Measurements from ENCODE around the gene TMEM240. TPM values are rescaled to one million over a fixed set of nuclear protein-coding genes. Genes with fewer than 3 reads are reported as not detected.
A peak's percentile ranks its signal among the peaks of the same experiment; 100 is the strongest.

Gene TMEM240
- total RNA-seq, 1 donor from 2014 or later: 0.53 TPM

GRCh38 chr1:1554926-1555915, 14.8 kb upstream of the TMEM240 start:
- FAIRE-seq: no peak
- no peaks in the 10 kb centered on the region for H3K27me3 ChIP-seq (ENCODE audit: control insufficient read depth, insufficient read depth, low read length)
- H3K36me3 ChIP-seq (ENCODE audit: control insufficient read depth, insufficient read depth, low read length): peaks cover 2% of the 10 kb centered on the region

GRCh38 chr1:1554550-1554925, 14.1 kb upstream of the TMEM240 start:
- no peaks in the 10 kb centered on the region for H3K36me3 ChIP-seq (ENCODE audit: control insufficient read depth, insufficient read depth, low read length)
- DNase-seq (ENCODE audit: low read depth) (no peak), FAIRE-seq (no peak)
- H3K4me3 ChIP-seq (ENCODE audit: low read depth, low read length): no peak overlapping the region
- no peak for TF ChIP-seq CTCF (IDR thresholded peaks at IDR 0.05; ENCODE audit: insufficient read depth, low read length, severe bottlenecking)
- H3K27me3 ChIP-seq (ENCODE audit: control insufficient read depth, insufficient read depth, low read length): no peaks in the 10 kb centered on the region

More at GRCh38 chr1:1554926-1555915, 14.8 kb upstream of the TMEM240 start:
- peak; percentile 62 for DNase-seq (ENCODE audit: low read depth)
- TF ChIP-seq CTCF (IDR thresholded peaks at IDR 0.05; ENCODE audit: insufficient read depth, low read length, severe bottlenecking): no peak
- no peak overlapping the region for H3K4me3 ChIP-seq (ENCODE audit: low read depth, low read length)

- Histone ChIP-seq H3K36me3 (ENCODE audit: control insufficient read depth, insufficient read depth, low read length) (no peaks in the 10 kb centered on the region), H3K4me3 (ENCODE audit: low read depth, low read length) (no peak overlapping the region), H3K27me3 (ENCODE audit: control insufficient read depth, insufficient read depth, low read length) (no peaks in the 10 kb centered on the region)
- DNase-seq (ENCODE audit: low read depth) (no peak), FAIRE-seq (no peak)
- TF ChIP-seq CTCF (IDR thresholded peaks at IDR 0.05; ENCODE audit: insufficient read depth, low read length, severe bottlenecking): no peak
These were observed 13.5 kb upstream of the TMEM240 start for GRCh38 chr1:1553821-1554494.

- no peaks in the 10 kb centered on the region for H3K27me3 ChIP-seq (ENCODE audit: control insufficient read depth, insufficient read depth, low read length)
- no peak for FAIRE-seq
- no peak for DNase-seq (ENCODE audit: low read depth)
- TF ChIP-seq CTCF (IDR thresholded peaks at IDR 0.05; ENCODE audit: insufficient read depth, low read length, severe bottlenecking): no peak
- no peak overlapping the region for H3K4me3 ChIP-seq (ENCODE audit: low read depth, low read length)
- H3K36me3 ChIP-seq (ENCODE audit: control insufficient read depth, insufficient read depth, low read length): peaks cover 3% of the 10 kb centered on the region
These were observed 11.8 kb upstream of the TMEM240 start for GRCh38 chr1:1552263-1552639.

GRCh38 chr1:1551524-1552262, 11.3 kb upstream of the TMEM240 start:
- TF ChIP-seq CTCF (IDR thresholded peaks at IDR 0.05; ENCODE audit: insufficient read depth, low read length, severe bottlenecking): no peak
- H3K27me3 ChIP-seq (ENCODE audit: control insufficient read depth, insufficient read depth, low read length): no peaks in the 10 kb centered on the region
- FAIRE-seq (no peak), DNase-seq (ENCODE audit: low read depth) (no peak)
- peaks cover 3% of the 10 kb centered on the region for H3K36me3 ChIP-seq (ENCODE audit: control insufficient read depth, insufficient read depth, low read length)
- H3K4me3 ChIP-seq (ENCODE audit: low read depth, low read length): no peak overlapping the region

All from bronchial epithelial cell (primary cell).